Neural crest cell (in vitro differentiated cells): ENCODE measurements around the gene TOMM40. TPM values are rescaled to one million over a fixed set of nuclear protein-coding genes. Genes with fewer than 3 reads are reported as not detected.
A peak's percentile ranks its signal among the peaks of the same experiment; 100 is the strongest.

ENCODE experiments used
- DNase-seq: peaks from one replicate; pipeline ENCODE4 v3.0.0; 2021; ENCODE audit warnings: low read depth, mixed read lengths, low spot score
- H3K27ac Mint-ChIP-seq: one replicate; pipeline ENCODE4 v1.8.0; 2021; ENCODE audit warnings: mild to moderate bottlenecking, mixed read lengths; ENCODE audit not compliant: unreplicated experiment
- H3K27me3 Mint-ChIP-seq: 2 replicates; pipeline ENCODE4 v1.8.0; 2021; ENCODE audit warnings: low read depth, mild to moderate bottlenecking, mixed read lengths
- H3K36me3 Mint-ChIP-seq: 2 replicates; pipeline ENCODE4 v1.8.0; 2021; ENCODE audit warnings: low read depth, mild to moderate bottlenecking, mixed read lengths
- H3K4me1 Mint-ChIP-seq: 2 replicates; pipeline ENCODE4 v1.8.0; 2021; ENCODE audit warnings: mixed read lengths
- H3K4me3 Mint-ChIP-seq: one replicate; pipeline ENCODE4 v1.8.0; 2021; ENCODE audit warnings: mild to moderate bottlenecking, mixed read lengths
- H3K9me3 Mint-ChIP-seq: 2 replicates; pipeline ENCODE4 v1.8.0; 2021; ENCODE audit warnings: mixed read lengths
- CTCF ChIP-seq: fragments of 200-600 bp; sonication (generic); conservative IDR thresholded peaks from 2 replicates; pipeline ENCODE4 v1.5.0; 2021; ENCODE audit warnings: antibody characterized with exemption, mild to moderate bottlenecking
- total RNA-seq: library from RNA; stranded (reverse); gene quantifications from 2 replicates; pipeline ENCODE4 v1.2.1, GENCODE V29; 2021

Gene TOMM40
- total RNA-seq, 1 donor from 2014 or later = 147 TPM

- TF ChIP-seq CTCF = peak; percentile 41
- peaks cover 29% of the 10 kb centered on the region for H3K4me1 Mint-ChIP-seq
- peaks cover 3% of the 10 kb centered on the region for H3K36me3 Mint-ChIP-seq
- no peak overlapping the region for H3K27ac Mint-ChIP-seq
- H3K27me3 Mint-ChIP-seq = peaks cover 38% of the 10 kb centered on the region
- H3K9me3 Mint-ChIP-seq = no peaks in the 10 kb centered on the region
- H3K4me3 Mint-ChIP-seq = peak overlapping the region; percentile 41
- DNase-seq = no peak
Observed at GRCh38 chr19:44904426-44904994, 13.5 kb downstream of the TOMM40 start.

- no peak for TF ChIP-seq CTCF
- Mint-ChIP-seq H3K4me1 (peaks cover 29% of the 10 kb centered on the region), H3K36me3 (peaks cover 3% of the 10 kb centered on the region), H3K27me3 (peaks cover 38% of the 10 kb centered on the region), H3K9me3 (no peaks in the 10 kb centered on the region), H3K27ac (no peak within 1 kb of the TSS), H3K4me3 (peak within 1 kb of the TSS; percentile 70)
- no peak for DNase-seq
Observed at GRCh38 chr19:44905437-44906160, 14.5 kb downstream of the TOMM40 start, which contains the start of gene APOE. TSS of gene APOE (plus strand) at chr19:44905796. CDS start at chr19:44906625, 829 bp downstream.

DNA sequence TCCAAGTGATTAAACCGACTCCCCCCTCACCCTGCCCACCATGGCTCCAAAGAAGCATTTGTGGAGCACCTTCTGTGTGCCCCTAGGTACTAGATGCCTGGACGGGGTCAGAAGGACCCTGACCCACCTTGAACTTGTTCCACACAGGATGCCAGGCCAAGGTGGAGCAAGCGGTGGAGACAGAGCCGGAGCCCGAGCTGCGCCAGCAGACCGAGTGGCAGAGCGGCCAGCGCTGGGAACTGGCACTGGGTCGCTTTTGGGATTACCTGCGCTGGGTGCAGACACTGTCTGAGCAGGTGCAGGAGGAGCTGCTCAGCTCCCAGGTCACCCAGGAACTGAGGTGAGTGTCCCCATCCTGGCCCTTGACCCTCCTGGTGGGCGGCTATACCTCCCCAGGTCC is 16.6 kb downstream of the TOMM40 start:
- TF ChIP-seq CTCF = no peak
- H3K4me1 Mint-ChIP-seq = peaks cover 35% of the 10 kb centered on the region
- H3K27ac Mint-ChIP-seq = no peak overlapping the region
- no peaks in the 10 kb centered on the region for H3K9me3 Mint-ChIP-seq
- peaks cover 38% of the 10 kb centered on the region for H3K27me3 Mint-ChIP-seq
- H3K36me3 Mint-ChIP-seq = peaks cover 3% of the 10 kb centered on the region
- no peak overlapping the region for H3K4me3 Mint-ChIP-seq
- DNase-seq = no peak

GRCh38 chr19:44908074-44908835 is 17.2 kb downstream of the TOMM40 start:
- no peak for TF ChIP-seq CTCF
- H3K9me3 Mint-ChIP-seq = no peaks in the 10 kb centered on the region
- peaks cover 3% of the 10 kb centered on the region for H3K36me3 Mint-ChIP-seq
- H3K4me1 Mint-ChIP-seq = peaks cover 35% of the 10 kb centered on the region
- peaks cover 38% of the 10 kb centered on the region for H3K27me3 Mint-ChIP-seq
- H3K4me3 Mint-ChIP-seq = peak overlapping the region; percentile 58
- no peak overlapping the region for H3K27ac Mint-ChIP-seq
- DNase-seq = no peak

- no peak for DNase-seq
- no peak for TF ChIP-seq CTCF
- H3K27me3 Mint-ChIP-seq = peaks cover 38% of the 10 kb centered on the region
- H3K9me3 Mint-ChIP-seq = no peaks in the 10 kb centered on the region
- H3K4me3 Mint-ChIP-seq = no peak overlapping the region
- no peak overlapping the region for H3K27ac Mint-ChIP-seq
- H3K36me3 Mint-ChIP-seq = no peaks in the 10 kb centered on the region
- peaks cover 34% of the 10 kb centered on the region for H3K4me1 Mint-ChIP-seq
Observed at GRCh38 chr19:44908836-44909261, 17.8 kb downstream of the TOMM40 start.
